HG03095 (cell line): Measurements from ENCODE around the gene DOCK4.

Experiments
- ATAC-seq: cut with Tn5 transposase; IDR thresholded peaks from one replicate; pipeline ENCODE4 v1.9.1; 2021; ENCODE audit warnings: moderate library complexity; ENCODE audit not compliant: unreplicated experiment

Gene DOCK4

GRCh38 chr7:111867348-111867931 is 338.8 kb downstream of the DOCK4 start:
- ATAC-seq = no peak

DNA sequence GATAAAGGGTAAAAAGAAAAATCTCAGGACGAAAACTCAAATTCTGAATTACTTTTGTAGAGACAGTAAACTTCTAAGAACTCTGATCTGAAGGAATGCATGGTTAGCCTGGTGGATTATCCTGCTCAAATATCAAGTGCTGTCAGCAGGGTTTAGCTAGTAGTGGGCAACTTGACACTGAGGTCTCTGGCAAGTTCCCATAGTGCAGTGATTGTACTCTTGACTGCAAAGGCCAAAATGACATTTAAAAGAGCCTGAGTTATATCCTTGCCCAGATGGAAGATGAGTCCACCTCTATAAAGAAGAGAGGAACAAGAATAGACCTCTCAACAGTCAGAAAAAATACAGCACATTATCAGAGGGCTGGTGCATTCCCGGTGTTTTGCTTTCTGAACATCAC is 339.4 kb downstream of the DOCK4 start:
- no peak for ATAC-seq

DNA sequence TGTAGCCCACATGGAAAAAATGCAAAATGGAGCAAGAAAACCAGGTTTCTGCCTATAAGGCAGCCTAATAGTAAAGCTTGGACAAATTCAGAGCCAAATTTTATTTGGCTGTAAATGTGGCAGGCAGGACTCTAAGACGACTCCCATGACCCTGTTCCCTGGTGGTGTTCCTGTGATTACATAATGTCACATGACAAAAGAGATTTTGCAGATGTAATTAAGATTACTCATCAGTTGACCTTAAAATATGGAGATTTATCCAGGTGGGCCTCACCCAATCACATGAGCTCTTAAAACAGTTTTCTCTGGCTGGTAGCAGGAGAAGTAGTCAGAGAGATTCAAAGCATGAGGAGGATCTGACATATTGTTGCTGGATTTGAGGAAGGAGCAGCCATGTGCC is 340.8 kb downstream of the DOCK4 start:
- no peak for ATAC-seq

DNA sequence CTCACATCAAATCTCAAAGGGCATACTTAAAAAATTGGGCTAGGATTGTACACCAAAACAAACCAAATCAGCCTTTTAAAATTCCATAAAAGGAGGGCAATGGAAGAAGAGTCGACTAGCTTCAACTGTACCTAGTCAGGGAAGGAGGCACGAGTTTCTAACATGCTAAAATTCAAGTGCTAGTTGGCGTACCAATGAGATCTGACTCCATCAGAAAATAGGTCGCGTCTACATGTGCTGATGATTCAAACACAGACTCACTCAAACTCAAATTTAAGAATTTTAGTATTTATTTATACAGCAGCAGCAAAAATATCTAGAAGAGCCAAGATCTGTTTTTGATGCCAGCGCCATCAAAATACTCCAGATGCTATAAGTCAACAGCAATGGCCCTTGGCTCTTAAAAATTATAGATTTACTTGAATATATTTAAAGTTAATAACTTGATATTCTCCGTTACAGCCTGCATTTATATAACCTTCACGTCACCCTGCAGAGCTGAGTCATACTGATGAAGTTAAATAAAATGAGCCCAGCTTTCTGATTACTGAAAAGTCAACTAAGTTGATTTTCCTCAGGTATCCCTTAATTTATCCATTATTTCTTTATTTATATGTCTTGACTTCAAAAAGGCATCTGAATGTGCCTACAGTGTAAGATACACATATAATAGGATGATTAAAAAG is 341.8 kb downstream of the DOCK4 start:
- no peak for ATAC-seq

DNA sequence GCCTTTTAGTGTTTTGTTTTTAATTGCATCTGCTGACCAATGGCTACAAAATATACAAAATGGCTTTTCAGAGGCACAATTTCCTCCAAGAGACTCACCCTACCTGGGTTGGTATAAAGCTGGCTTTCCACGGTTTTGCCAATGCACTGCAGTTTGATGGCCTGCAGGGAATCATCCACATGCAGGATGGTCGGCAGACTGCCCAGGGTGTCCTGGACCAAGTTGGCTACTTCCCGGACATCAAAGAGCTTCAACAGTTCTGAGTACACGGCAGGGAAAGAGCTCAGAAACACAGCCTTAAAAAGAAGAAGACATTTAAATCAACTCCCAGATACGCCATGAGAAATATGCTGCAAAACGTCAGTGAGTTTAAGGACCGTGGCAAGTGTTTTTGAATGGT is 342.9 kb downstream of the DOCK4 start:
- no peak for ATAC-seq

DNA sequence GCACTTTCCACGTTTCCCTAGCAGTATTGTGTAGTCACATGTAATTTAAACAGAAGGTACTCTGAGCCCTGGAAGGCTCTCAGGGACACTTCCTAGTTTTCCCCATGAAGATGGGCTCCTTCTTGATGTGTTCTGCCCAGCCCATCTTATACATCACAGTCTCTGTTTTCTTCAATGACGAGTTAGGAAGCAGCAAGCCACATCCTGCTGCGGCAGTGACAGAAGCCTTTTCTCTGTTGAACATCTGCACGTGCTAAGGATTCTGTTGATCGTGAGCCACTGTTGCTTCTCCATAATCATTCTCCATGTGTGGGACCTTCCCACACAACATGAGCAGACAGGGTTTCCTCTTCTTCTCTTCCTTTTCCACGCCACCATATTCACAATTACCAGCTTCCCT is 346.0 kb downstream of the DOCK4 start:
- ATAC-seq = no peak

DNA sequence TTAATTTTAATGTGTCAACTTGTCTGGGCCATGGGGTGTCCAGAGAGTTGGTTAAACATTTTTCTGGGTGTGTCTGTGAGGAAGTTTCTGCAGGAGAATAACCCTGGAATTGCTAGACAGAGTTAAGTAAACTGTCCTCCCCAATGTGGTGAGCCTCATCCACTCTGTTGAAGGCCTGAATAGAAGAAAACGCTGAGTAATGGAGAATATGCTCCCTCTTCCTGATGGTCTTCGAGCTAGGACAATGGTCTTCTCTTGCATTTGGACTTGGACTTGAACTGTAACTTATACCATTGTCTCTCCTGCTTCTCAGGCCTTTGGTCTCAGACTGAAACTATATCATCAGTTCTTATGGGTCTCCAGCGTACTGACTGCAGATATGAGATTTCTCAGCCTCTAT is 347.9 kb downstream of the DOCK4 start:
- ATAC-seq = no peak

GRCh38 chr7:111855842-111856227 is 350.4 kb downstream of the DOCK4 start:
- no peak for ATAC-seq

- ATAC-seq = peak; percentile 81
Measured at GRCh38 chr7:111855161-111855841, 350.9 kb downstream of the DOCK4 start.

- no peak for ATAC-seq
Measured at GRCh38 chr7:111853201-111853990, 352.8 kb downstream of the DOCK4 start.

- no peak for ATAC-seq
Measured at GRCh38 chr7:111852081-111852480, 354.1 kb downstream of the DOCK4 start.

DNA sequence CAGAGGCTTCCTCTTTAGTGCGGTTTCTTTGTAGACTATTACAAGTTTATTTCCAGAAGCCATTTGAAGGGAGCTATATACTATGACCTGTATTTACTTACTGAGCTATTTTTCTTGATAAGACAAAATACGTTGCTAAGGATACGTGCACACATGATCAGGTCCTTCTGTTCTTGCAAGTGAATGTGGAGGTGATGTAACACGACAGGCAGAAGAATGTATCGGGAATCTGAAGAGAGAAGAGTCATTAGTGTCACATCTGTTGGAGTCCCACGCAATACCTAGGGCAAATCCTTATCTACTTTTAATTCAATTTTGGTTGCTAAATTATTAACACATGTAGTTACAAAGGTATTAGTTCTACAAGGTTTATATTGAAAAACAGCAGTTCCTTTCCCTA is 359.3 kb downstream of the DOCK4 start:
- ATAC-seq = no peak

DNA sequence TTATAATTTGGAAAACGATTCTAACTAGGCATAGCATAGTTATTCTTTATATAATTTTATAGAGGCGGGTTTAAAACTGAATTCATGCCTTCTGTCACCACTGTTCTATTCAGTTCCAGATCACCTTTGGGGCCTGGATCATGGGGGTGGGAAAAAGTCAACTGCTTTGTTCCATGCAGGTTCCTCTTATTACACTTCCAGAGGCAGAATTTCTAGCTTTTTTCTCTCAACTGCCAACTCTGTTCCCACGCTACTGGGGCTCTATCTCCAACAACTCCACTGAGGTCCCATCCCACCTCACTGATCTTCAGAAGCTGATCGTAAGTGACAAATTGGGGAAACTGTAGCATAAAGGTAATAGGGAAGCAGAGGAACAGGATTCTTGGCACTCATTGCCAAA is 360.3 kb downstream of the DOCK4 start:
- ATAC-seq = no peak

DNA sequence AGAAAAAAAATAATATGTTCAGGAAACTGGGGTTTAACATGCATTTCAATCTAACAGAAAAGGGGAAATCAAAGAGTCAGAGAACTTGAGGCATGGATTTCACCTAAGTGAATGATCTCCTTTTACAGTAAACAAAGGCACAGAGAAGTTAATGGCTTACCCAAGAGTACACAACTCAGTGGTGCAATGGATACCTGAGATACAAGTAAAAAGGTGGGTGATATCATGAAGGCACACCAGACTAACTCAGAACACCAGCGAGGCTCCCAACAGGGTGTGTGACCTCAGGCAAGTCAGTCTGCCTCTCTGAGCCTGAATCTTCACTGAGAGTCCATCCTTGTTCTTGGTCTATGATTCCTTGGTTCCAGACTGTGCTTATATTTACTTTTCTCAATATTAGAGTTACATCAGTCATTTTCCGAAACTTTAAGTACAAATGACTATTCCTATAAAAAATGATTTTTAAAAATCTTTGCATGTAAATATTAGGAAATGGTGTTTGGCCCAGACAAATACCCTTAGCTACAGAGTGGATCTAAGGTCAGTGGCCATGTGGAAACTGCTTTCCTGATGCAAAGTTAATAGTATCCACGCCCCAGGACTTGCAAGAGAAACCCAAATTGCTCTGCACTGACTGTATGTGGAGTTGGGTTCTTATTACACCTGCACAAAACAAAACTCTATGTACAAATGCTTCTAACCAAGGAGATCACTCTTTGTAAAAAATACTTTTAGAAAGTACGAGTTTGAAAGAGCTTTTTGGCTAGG is 361.1 kb downstream of the DOCK4 start:
- ATAC-seq = no peak

- no peak for ATAC-seq
Measured at GRCh38 chr7:111842491-111842890, 363.7 kb downstream of the DOCK4 start.

DNA sequence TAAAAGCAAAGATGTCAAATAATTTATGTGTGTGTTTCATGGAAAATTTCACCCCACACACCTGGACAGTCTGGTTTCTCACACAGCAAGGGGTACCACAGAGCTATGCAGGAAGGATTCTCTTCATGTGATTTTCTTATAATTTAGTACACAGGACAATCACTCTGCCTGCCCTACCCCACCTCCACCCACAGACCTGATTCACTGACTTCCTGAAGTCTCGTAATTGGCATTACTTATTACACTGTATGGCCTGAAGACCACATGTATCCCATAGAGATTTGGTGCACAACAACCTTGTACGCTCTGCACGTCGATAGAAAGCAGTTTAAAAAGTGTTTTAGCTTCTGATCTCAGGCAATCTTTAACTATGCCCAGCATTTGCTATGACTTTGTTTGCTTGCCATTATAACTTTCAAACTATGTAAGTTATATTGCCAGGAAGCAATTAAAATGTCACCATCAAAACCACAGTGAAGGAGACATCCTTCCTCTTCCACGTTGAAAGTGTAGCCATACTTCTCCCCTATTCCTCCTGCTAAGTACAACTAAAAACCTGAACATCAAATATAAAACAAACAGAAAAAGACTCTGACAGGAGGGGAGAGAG is 364.5 kb downstream of the DOCK4 start:
- no peak for ATAC-seq

- ATAC-seq = no peak
Measured at GRCh38 chr7:111840528-111840927, 365.7 kb downstream of the DOCK4 start.

DNA sequence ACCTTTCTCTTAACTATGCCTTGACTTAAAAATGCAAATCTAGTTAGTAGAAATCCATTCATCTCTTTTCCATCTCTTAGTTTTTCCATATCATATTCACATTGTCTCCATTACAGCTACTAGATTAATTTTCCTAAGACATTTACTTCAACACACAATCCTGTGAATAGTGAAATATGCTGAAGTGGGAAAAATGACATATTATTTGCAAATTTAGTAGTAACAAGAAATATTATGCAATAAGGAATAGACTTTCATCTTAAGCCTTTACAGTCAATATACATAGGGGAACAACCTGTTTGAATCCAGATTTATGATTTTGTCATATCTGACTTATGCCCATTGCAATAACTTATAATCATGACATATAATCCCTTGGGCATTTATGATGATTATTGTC is 366.9 kb downstream of the DOCK4 start:
- ATAC-seq = no peak

- no peak for ATAC-seq
Measured at GRCh38 chr7:111836592-111836991, 369.6 kb downstream of the DOCK4 start.

GRCh38 chr7:111835066-111835465 is 371.1 kb downstream of the DOCK4 start:
- no peak for ATAC-seq

- no peak for ATAC-seq
Measured at GRCh38 chr7:111834367-111834766, 371.8 kb downstream of the DOCK4 start.
